HG03196 (cell line): ENCODE data around the gene REXO5.
"Not testable (repeated sequence)": the region's sequence is repeated elsewhere in the genome, so short reads cannot be mapped to it uniquely, and the experiment has no call there.

Source experiments
- ATAC-seq: cut with Tn5 transposase; IDR thresholded peaks from one replicate; pipeline ENCODE4 v1.9.1; 2021; ENCODE audit not compliant: unreplicated experiment

Gene REXO5

DNA sequence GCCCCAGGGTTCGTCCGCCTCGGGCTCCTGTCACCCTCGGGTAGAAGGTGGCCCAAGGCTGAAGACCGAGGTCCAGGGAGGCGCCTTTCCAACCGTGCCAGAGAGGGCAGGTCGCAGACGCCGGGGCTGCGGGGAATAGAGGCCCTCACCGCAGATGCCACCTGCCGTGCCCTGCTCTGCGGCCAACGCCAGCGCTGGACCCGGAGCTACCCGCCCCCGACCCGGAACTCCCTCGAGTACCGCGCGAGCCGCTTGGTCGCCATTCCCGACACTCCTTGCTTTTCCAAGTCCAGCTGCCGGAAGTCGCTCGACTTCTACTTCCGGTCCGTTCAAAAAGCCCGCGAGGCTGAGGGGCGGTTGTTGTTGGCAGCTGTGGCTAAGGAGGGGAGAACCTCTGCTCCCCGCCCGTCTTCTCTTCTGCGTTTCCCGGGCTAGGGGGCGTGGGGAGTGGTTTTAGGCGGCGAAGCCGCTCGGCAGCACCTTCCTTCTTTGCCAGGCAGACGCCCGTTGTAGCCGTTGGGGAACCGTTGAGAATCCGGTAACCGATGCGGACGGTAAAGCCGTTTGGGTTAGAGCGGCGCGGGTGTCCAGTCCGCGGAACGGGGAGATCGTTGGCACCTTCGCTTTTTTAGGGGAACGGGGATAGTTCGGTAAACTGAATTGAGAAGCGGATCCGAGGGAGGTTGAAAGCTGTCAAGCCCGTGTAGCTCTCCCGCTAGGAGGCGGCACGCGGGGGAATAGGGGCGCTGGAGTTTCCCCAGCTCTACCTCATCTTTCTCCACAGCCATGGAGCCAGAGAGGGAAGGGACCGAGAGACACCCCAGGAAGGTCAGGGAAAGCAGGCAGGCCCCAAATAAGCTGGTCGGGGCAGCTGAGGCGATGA is at the start of gene REXO5, which contains the start of gene ERI2:
Gene REXO5, plus strand, starts transcription at position 360 of the 883 bp plus-strand sequence. Its CDS starts 427 bp downstream, at position 787.
Gene ERI2, minus strand, starts transcription at position 305 of the 883 bp plus-strand sequence. Its CDS starts 42 bp downstream, at position 263.
- ATAC-seq = peak; percentile 78

GRCh38 chr16:20760346-20760745 is 46.0 kb upstream of the REXO5 start:
- no peak for ATAC-seq

- no peak for ATAC-seq
These were observed 45.2 kb upstream of the REXO5 start for GRCh38 chr16:20761175-20761574.

- no peak for ATAC-seq
These were observed 43.8 kb upstream of the REXO5 start for GRCh38 chr16:20762404-20763123.

DNA sequence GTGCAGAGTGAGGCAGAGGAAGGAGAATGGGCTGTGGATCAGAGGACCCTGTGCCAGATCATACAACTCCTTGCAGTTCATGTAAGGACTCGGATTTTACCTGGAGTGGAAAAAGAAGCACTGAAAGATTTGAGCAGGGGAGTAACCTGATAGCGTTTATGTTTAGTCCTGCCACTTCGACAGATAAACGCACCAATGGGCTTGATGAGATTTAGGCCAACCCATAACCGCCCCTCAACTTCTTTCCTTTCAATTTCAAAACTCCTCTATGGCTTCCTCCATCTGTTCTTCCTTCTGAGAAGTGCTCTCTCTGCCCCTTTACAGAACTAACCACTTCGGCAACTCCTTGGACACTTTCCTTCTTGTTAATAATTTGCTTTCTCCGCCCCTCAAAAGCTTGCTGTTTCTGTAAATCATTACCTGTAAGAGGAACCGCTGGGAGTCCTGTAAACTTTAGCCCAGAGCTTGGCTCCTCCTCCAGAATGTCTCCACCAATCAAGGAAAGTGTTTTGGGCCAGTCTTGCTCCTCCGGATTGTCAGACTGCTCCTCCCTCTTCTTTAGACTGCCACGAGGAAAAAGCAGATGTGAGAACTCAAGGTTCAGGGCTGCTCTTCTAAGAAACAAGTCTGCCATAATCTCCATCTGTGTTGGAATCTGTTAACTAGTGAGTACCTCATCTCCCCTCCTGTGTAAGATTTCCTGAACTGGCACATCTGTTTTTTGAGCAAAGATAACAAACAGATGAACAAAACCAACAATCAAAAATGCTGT is 42.7 kb upstream of the REXO5 start, which contains the start of gene ACSM3:
Gene ACSM3, plus strand, starts transcription at position 554 of the 772 bp plus-strand sequence. CDS start 6,021 bp downstream, outside the sequence.
- ATAC-seq = peak; percentile 98

- ATAC-seq = not testable (repeated sequence)
These were observed 41.9 kb upstream of the REXO5 start for GRCh38 chr16:20764448-20764847.

GRCh38 chr16:20765732-20766131 is 40.6 kb upstream of the REXO5 start:
- ATAC-seq = no peak

- no peak for ATAC-seq
These were observed 40.0 kb upstream of the REXO5 start for GRCh38 chr16:20766294-20766693.

DNA sequence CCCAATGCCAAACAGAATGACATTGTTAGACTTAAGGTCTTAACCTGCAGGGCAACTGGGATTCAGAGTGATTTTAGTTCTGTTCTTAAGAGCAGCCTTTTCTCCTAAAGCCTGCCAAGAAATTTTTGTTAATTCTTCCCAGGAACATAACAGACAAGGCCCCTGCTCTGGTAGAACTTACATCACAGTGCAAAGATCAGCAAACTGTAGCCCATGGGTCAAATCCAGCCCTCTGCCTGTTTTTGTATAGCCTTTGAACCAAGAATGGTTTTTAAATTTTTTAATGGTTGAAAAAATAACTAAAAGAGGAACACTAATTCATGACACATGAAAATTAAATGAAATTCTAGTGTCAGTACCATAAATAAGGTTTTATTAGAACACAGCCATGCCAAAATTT is 38.8 kb upstream of the REXO5 start:
- ATAC-seq = no peak

DNA sequence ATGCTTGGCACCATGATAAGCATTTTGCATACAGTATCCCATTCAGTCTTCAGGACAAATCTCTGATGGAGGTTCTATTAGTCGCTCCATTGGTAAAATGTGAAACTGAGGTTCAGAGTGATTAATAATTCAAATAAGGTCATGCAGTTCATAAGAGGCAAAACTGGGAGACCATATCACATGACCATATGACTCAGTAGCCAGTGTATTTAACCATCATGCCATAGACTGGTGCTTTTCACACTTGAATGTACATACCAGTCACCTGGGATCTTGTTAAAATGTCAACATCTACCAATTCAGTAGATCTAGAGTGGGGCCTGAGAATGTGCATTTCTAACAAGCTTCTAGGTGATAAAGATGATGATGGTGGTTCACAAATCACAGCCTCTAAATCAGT is 38.2 kb upstream of the REXO5 start:
- no peak for ATAC-seq

- no peak for ATAC-seq
These were observed 37.5 kb upstream of the REXO5 start for GRCh38 chr16:20768818-20769217.

DNA sequence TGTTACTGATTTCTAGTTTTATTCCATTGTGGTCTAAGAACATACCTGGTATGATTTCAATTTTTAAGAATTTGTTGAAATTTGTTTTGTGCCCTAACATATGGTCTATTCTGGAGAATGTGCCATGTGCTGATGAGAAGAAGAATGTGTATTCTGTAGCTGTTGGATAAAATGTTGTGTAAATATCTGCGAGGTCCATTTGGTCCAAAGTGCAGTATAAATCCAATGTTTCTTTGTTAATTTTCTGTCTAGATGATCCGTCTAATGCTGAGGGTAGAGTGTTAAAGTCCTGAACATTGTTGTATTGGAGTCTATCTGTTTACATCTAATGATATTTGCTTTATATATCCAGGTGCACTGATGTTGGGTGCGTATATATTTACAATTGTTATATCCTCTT is 32.6 kb upstream of the REXO5 start:
- no peak for ATAC-seq

DNA sequence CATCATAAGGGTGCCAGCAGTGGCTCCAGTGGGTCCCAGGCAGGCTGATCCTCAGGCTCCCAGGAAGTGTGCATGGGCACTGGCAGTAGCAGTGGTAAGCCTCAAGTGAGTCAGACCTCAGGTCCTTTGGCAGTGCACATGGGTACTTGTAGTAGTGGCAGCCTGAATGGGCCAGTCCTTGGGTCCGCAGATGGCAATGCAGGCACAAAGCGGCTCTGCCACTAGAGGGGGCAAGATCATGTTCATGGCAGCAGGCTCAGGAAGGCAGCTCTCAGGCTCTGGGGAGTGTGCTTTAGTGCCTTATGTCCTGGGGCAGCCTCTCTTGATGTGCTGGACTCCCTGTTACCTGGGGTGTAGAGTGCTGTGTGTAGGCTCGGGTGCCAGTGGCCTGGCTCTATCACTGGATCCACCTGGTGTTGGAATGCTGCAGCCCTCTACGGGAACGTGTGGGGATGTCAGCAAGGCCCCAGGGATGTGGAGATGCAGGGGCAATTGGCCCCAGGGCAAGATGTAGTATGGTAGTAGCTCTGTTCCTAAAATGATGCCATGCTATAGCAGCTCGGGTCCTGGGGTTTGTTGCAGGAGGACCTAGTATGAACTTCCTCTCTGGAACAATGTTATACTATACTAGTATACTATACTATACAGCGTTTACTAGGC is 31.5 kb upstream of the REXO5 start:
- ATAC-seq = no peak

DNA sequence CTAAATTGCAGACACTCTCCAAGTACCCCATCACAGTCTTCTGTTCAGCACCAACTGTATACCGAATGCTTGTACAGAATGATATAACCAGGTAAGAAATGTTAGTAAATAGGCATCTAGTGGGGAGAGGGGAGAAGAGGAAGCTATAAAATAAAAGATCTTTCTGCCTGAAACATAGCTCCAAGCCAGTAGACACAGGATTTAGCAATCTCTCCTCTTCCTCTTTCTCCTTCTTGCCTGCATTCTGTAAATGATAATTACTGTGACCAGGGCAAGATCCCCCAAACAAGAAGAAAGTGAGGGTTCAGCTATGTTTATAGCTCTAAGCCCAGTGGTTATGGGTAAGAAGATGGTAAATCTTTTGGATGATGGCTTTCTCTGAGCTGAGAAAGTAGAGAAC is 24.6 kb upstream of the REXO5 start:
- no peak for ATAC-seq

- ATAC-seq = no peak
These were observed 23.9 kb upstream of the REXO5 start for GRCh38 chr16:20782470-20782869.

DNA sequence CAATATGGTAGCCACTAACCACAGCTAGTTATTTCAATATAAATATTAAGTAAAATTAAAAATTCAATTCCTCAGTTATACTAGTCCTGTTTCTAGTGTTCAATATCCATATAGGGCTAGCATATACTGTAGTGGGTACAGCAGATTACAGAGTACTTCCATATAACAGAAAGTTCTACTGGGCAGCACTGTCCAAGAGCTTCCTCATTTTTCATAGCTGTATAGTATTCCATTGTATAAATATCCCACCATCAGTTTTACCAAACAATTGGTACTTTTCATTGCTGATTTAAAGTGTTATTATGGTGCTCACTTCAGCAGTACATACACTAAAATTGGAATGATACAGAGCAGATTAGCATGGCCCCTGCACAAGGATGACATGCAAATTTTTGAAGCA is 22.1 kb upstream of the REXO5 start:
- ATAC-seq = no peak

DNA sequence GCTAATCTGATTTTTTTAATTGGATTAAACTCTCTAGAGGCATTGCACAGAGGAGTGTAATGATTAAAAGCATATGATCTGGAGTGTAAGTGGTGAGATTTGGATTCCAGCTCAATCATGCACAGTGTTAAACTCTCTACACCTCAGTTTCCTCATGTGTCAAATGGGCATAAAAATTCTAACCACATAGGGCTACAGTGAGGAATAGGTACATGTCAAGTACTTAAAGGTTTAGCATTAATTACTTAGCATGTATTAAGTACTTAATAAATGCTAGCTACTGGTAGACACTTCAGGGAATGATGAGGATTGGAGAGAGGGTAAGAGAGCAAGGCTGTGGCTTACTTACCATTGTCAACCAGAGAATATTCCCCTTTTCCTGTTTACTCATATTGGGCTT is 17.2 kb upstream of the REXO5 start:
- no peak for ATAC-seq

GRCh38 chr16:20791923-20792612 is 14.3 kb upstream of the REXO5 start:
- no peak for ATAC-seq

- no peak for ATAC-seq
These were observed 8.0 kb upstream of the REXO5 start for GRCh38 chr16:20798364-20798763.

GRCh38 chr16:20799599-20799998 is 6.7 kb upstream of the REXO5 start:
- ATAC-seq = no peak
